Sigmoid colon (tissue), 4 donors: ENCODE results near the gene MAP3K6.

Source experiments
- CTCF ChIP-seq, 4 experiments: fragments of 450-650 bp in 3 of 4; fragments of 200-600 bp in 1 of 4; IDR thresholded peaks; one replicate each; pipeline ENCODE4 v1.5.1; 2016 to 2019; ENCODE audit warnings: antibody characterized with exemption in 4 of 4, mild to moderate bottlenecking in 3 of 4, moderate library complexity in 2 of 4
- EP300 ChIP-seq, 4 donors: sonication (generic); formaldehyde crosslinking; IDR thresholded peaks; one replicate each; pipeline ENCODE4 v1.6.1; 2017; ENCODE audit warnings: antibody characterized with exemption in 4 of 4
- POLR2A ChIP-seq, 2 donors: fragments of 450-650 bp; IDR thresholded peaks; one replicate each; pipeline ENCODE4 v1.6.1; 2016; ENCODE audit warnings: antibody characterized with exemption in 2 of 2, mild to moderate bottlenecking in 2 of 2, moderate library complexity in 2 of 2
- POLR2AphosphoS5 ChIP-seq, 4 donors: sonication (generic); formaldehyde crosslinking; IDR thresholded peaks; one replicate each; pipeline ENCODE4 v1.6.1; 2017; ENCODE audit warnings: antibody characterized with exemption in 4 of 4

- no peak for TF ChIP-seq CTCF (IDR thresholded peaks at IDR 0.05)
- TF ChIP-seq POLR2A (IDR thresholded peaks at IDR 0.05) = no peak
- peak in 3 of 4 donors; percentile 35 to 50 (median 41) for TF ChIP-seq POLR2AphosphoS5 (IDR thresholded peaks at IDR 0.05)
- TF ChIP-seq EP300 (IDR thresholded peaks at IDR 0.05) = no peak
These were observed 36.4 kb upstream of the MAP3K6 start for GRCh38 chr1:27403065-27403726.
